ENCODE measurements around the gene CSMD2.

GRCh38 chr1:33654267-33654834 is 510.7 kb downstream of the CSMD2 start:
- TF ChIP-seq CTCF (IDR thresholded peaks at IDR 0.05), result peak in 2 of 4 donors; percentile 28 to 36
- no peak for TF ChIP-seq POLR2A (IDR thresholded peaks at IDR 0.05)
